CD4-positive, alpha-beta T cell treated with Interleukin-17A for 1 hour (primary cell): ENCODE measurements around the gene CSF1.

ENCODE experiments used
- DNase-seq: peaks from one replicate; pipeline ENCODE4 v3.0.0-alpha.2; 2020

Gene CSF1

DNA sequence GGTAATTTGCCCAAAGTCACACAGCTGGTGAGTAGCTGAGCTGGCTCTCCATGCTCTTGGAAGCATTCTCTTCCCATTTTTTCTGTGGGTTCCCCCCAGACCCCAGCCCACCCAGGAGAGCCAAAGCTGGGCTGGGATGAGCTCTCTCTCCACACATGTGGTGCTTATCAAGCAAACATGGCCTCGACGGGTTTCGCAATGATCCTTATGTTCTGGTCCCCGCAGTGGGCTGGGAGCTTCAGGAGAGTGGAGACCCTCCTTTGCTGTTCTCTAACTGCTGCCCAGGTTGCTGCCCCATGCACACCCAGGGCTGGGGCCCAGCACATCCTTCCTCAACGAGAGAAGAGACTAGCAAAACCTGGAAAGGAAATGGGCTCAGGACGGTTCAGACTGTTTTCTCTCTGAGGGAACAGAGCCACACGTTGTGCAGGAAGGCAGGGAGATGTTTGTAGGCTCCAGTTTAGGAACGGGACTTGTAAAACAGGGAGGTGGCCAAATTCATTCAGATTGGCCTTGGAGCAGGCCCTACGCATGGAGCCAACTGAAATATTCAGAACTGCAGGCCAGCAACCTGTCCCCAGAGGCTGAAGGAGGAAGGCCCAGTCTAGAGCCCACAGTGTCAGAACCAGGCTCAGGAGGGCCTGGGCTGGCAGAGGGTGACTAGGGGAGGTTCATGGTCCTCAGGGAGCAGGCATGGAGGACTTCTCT is 27.2 kb upstream of the CSF1 start:
- no peak for DNase-seq

DNA sequence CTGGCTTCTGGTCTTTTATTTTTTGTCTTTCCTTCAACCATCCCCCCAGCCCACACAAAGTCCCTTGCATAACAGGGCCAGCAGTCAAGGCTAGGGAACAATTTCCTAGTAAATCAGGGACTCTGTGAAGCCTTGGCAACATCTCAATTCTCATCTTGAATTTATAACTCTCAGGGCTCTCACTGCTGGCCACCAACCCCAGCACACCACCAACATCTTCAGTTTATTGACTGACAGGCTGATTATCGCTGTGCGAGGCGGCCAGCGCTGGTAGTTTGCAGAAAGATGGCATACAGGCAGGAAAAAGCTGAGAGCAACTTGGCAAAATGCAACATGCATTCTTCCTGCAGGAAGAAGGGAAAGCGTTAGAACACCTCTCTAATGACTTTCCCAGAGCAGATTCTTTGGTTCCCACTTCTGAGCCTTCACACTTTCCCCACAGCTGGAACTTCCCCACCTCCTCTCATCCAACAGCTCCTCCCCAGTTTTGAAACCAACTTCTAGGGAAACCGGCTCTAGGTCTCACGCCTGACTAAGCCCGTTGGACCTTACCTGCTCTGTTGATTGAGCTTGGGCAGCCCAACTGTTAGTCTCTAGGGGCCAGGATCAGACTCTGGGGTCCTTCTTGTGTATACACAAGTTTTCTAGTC is 26.3 kb upstream of the CSF1 start:
- DNase-seq = no peak

DNA sequence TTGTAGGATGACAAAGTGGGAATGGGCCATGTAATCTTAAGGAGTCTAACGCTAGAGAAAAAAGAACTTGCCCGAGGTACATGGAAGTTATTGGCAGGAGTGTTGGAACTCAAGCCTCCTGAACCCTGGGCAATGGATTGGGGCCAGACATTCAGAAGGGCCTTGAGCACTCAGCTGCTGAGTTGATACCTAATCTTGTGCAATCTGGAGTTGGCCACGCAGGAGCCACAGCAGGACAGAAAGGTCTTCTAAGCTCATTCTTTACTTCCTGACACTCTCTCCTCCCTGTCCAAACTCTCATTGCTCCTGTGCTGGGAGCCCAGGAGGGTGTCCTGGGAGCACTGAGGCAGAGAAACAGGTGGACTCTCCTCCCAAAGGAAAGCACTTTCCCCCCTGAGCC is 25.1 kb upstream of the CSF1 start:
- DNase-seq = no peak

DNA sequence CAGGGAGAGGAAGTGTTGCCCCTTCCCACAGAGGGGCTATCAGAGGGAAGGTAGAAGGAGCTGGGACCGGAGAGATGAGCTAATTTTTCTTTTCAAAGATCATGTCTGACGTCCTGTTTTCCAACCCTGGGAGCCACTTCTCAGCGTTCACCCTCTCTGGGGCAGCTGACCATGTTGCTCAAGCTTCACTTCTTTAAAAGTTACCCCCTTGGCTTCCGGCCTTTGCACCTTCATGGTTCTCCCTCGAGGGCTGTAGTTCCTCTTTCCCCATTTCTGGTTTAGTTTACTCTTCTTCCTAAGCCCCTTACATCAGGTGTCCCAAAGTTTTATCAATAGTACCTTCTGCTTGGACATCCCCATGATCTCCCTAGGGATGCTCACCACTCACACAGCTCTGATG is 23.8 kb upstream of the CSF1 start:
- no peak for DNase-seq

DNA sequence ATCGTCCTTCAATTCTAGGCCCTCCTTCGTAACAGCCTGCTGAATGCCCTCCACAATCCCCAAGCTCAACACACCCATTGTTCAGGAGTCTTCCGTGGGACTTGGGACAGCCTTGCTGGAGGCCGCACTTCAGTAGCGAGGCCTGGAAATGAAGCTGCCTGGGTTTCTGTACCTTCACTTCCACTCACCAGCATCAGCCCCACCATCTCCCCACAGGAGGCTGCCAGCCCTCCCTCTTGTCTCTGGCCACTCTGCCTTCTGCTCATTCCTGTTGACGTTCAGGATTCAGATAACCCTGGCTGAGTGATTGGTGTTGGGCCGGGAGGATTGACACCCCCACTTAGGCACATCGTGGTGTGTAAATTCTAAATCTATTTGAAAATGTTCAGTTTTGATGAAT is 23.4 kb upstream of the CSF1 start:
- DNase-seq = no peak

DNA sequence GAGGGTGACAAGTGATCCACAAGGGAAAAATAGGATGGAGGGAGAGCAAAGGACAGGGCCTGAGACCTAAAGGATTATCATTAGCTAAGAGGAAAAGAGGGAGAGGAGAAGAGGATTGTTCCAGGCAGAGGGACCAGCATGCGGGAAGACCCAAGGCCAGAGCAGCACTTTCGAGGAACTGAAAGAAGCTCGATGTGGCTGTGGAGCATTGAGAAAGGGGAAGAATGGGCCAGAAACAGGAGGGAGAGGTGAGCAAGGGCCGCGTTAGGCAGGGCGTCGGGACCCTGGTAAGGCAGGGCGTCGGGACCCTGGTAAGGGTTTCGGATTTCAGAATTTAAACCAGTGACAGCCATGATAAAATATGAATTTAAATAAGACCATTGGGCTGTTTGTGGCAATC is 22.8 kb upstream of the CSF1 start:
- no peak for DNase-seq

DNA sequence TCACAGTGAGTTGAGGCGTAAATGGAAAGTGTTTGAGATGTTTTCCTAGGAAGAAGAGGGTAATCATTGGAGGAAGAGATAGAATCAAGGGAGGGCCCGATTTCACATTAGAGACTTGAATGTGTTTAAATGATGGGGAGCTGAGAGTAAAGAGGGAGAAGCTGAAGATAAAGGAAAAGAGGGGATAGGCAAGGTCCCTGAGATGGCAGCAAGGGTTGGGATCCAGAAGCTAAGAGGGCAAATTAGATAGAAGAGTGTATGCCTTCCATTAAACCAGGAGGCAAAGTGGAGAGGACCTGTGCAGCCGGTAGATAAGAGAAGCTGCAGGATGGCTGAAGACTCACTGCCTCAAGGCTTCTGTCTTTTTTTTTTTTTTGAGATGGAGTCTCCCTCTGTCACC is 21.6 kb upstream of the CSF1 start:
- no peak for DNase-seq

DNA sequence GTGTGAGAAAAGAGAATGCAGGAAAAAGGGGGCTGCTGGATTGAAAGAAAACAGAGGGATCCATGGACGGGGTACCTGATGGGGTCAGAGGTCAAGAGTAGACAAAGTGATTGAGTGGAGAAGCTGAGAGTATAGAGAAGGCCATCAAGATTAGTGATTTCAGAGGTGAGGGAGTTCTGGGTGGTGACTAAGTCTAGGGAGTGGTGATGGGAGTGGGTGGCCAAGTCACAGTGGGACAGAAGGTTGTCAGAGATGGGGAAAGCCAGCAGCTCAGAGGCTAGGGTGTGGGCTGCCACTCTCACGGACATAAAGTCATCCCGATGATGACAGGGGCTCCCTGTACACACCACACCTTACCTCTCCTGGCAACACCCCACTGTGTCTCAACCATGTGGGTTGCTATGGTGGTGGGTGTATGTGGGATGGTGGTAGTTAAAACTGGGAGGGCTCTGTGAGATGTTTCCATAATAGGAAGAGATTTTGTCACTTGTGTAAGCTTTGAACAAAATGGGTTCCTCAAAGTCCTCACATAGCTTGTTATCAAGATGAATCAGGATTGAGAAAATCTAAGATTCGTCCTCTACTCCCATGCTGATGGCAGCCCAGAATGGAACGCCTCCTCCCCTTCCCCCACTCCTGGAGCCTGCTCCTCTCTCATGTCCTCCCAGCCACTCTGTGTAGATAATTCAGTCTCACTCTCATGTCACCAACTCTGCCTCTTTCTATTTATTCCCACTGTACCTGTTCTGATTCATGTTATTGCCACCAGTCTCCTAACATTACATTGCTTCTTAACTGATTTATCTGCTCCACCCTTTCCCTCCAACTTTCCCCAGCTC is 20.3 kb upstream of the CSF1 start:
- no peak for DNase-seq

DNA sequence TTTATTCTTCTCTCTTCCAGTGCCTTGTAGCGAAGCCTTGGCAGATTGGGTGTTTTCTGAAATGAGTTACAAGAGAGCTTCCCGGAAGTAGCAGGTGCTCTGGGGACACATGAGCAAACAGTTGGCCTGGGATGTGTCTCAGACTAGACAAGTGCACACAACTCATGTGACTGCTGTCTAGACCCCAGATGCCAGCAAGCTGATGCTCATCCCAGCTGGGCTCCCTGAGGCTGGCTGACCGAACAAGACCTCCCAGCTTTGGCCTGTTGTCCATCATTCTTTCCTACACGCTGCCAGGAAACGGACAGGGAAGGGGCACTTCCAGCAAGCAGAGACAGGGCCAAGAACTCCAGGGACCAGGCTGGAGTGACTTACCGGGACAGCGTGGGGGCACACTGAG is 18.7 kb upstream of the CSF1 start:
- no peak for DNase-seq

DNA sequence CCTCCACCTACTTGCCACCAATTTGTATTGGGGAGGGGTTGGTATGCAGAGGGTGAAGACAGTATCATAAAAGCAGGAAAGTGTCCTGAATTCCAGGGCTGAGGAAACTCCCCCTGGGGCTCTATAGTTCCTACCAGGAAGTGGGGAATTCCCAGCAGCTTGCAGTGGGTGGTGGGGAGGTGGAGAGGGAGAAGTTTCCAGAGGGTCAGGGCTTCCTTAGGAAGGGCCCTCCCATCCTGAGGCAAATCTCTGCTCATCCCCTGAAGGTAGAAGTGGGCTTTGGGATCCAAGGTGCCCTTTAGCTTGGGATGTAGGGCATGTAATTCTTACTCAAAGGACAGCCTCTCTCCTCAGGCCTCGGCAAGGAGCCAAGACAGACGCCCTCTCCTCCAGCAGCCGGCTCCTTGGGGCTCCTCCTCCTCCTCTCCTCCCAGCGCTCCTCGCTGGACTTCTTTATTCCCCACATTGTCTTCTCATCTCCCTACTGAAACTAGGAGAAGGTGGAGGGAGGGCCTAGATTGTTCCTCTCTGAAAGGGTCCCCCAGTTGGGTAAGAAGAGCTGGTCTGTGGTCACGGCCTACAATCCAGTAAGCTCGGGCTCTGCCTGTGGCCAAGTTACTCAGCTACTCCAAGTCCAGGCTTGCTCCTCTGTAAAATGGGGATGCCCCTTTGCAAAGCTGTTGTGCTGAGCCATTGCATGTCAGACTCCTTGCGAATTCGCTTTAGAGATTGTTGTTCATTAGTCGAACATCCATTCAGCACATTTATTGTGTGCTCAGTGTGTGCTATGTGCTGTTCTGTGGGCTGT is 17.9 kb upstream of the CSF1 start:
- no peak for DNase-seq

DNA sequence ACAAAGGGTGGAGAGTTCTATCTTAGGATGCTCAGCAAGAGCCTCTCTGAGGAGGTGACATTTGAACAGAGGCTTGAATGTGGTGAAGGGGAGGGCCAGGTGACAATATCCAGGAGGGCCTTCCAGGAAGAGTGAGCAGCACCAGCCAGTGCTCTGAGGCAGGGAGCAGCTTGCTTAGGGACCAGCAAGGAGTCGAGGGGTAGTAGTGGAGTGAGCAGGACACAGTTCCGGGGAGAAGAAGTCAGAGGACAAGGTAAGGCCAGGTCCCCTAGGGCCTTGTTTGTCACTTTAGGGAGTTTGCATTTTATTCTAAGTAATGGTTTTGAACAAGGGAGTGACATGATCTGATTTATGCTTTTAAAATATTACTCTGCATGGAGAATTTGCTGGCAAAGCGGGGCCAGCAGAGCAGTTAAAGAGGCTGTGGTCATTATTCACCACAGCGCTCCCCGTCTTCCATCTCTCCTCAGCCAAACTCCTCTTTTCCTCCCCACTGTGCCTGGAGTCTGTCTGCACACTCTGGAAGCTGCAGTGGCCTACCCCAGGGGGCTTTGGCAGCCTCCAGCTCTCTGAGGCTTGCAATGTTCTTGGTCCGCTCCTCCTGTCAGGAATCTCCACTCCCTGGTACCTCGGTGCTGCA is 17.0 kb upstream of the CSF1 start:
- no peak for DNase-seq

DNA sequence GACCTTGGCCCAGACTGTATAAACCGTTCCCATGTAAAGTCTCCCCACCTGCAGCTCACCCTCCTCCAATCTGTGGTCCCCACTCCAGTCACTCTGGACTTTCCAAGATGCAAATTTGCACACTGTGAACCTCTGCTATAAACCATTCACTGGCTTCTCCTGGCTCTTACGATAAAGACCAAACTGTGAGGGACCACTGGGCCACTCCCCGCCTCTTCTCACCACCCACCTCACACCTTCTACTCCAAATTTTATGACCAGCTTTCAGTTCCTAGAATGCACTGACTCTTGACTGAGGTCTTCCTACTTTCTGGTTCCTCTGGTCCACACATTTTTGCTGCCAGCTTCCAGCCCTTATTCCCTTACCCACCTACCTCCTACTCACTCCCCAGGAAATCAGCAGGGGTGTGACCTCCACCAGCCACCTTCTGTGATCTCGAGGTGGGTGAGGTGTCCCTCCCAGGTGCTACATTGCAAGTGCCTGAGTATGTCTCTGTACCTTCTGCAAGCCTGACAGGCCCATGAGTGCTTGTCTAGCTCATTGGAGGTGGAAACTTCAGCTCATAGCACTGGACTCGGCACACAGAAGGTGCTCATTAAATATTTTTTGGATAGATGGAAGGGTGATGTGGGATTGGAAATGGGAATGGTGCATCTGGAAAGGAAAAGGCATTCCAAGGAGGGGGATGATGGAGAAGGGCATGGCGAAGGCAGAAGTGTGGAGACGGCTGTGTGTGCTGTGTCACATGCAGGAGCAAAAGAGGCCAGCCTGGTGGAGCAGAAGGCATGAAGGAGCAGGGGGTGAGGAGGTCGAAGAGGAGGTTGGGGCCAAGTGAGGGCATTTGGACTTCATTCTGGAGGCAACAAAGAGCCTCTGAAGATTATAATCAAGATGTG is 15.6 kb upstream of the CSF1 start:
- DNase-seq = no peak

DNA sequence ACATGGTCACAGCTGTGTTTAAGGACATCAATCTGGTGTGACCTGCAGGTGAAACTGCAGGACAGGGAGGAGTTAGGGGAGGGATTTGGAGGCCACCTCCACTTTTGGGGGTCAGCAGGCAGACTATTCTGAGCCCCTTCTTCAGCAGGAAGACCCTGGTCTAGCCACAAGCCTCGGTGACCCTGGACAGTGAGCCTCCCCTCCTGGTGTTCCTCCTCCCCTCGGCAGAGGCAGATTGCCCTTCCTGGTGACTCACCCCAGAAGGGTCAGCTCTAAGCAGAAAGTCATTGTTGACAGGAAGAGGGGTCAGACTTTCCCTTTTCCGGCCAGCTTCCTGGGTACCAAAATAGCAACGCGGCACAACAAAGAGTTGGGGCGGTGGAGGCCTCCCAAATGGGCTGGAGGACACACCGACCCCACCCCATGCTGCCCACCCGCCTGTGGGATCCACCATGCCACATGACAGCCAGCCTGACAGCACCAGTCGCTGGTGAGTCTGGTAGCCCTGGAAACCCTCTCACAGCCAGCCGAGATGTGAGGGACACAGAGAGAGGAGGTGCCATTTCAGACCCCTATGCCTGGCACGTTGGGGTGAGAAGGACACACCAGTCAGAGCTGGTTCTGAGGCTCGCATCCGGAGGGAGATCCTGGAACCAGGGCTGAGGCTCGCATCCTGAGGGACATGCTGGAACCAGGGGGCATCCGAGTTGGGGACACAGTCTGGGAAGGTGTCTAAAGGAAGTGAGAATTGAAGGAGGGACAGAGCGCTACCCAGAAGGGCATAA is 14.7 kb upstream of the CSF1 start:
- DNase-seq = peak; percentile 25

DNA sequence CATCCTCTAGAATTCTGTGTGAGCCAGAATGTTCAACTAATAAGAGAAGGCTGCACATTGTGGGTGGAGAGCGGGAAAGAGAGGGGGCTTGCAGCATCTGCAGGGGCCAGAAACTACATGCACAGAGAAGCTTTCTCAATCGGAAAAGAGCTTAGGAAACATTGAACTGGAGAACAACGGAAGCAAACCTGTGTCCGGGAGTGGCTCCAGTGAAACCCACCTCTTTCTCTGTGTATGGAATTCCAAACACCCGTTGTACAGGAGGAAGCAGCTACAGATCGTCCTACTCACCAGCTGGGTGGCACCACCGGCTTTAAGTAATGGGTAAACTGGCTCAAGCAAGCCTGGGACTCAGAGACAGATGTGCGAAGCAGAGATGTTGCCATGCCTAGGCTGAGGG is 14.0 kb upstream of the CSF1 start:
- no peak for DNase-seq

DNA sequence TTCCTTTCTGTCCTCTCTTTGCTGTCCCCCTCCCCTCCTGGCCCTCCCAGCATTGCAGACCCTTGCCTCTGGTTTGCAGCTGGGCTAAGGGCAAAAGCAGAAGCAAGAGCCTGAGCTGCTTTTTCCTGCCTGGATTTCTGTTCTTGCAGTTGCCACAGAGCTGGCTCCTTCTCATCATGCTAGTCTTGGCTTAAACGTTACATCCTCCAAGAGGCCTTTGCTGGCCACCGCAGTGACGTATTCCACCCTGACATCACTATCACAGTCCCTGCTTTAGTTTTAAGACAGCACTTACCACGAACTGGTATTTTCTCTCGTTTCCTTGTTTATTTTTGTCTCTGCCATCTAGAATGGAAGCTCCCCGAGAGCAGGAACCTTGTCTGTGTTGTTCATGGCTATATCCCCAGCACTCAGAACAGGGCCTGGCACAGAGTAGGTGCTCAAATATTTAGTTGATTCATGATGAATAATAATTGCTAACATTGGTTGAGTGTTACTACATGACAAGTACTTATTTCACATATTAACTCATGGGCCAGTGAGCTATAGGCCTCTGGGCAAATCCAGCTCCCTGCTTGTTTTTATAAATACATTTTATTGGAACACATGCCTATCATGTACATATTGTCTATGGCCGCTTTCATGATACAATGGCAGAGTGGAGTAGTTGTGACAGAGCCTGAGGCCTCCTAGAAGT is 13.2 kb upstream of the CSF1 start:
- DNase-seq = no peak

DNA sequence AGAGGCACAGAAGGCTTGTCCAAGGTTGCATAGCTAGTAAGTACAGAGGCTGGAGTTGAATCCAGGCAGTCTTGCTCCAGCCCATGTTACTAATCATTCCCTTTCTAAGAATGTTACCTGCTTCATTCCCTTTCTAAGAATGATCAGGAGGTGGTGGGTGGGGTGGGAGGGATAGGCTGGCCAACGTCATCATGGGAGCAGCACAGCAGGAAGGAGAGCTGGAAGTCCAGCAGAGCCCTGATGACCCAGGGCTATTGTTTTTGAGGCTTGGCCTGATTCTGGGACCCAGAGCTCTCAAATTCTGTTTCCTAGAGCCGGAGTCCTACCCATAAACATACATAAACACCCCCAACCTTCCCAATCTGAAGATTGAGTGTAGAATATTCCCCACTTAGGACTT is 11.8 kb upstream of the CSF1 start:
- DNase-seq = no peak

DNA sequence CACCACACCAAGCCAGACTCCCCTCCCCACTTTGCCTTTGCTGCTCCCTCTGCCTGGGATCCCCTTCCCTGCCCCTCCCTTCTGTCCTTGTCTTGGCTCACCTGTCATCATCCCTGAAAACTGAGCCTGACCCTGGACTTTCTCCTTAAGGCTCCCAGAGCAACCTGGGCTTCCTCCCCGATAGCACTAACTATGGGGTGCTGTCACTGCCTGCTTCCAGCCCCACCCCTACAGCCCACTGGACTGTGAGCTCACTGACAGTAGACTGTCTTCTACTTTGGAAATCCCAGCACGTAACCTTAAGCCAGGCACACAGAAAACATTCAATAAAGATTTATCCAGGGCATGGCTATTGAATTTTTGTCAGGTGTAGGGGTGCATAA is 9.5 kb upstream of the CSF1 start:
- DNase-seq = no peak

DNA sequence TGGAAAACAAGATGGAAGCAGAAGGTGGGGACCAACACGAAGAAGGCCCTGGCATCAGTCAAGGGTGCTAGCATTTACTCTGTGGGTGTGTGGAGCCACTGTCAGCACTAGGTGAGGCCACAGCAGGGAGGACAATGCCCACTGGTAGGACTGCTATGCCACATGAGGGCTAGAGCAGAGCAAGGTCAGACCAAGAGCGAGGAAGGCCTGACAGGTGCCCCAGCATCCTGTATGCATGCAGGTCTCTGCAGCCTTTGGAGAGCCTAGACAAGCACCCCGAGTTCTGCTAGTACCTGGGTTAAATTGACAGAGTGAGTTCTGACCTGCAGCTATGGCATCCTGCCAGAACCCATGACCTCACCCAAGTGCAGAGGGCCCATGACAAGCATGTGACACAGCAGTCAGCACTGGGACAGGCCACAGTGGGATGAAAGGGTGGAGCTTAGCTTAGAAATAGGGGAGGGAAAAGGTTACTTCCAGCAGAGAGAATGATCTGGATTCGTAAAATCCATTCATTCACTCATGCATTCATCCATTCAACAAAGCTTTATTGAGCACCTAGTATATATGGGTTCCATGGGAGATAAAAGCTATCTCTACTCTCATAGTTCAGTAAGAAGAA is 9.0 kb upstream of the CSF1 start:
- no peak for DNase-seq

DNA sequence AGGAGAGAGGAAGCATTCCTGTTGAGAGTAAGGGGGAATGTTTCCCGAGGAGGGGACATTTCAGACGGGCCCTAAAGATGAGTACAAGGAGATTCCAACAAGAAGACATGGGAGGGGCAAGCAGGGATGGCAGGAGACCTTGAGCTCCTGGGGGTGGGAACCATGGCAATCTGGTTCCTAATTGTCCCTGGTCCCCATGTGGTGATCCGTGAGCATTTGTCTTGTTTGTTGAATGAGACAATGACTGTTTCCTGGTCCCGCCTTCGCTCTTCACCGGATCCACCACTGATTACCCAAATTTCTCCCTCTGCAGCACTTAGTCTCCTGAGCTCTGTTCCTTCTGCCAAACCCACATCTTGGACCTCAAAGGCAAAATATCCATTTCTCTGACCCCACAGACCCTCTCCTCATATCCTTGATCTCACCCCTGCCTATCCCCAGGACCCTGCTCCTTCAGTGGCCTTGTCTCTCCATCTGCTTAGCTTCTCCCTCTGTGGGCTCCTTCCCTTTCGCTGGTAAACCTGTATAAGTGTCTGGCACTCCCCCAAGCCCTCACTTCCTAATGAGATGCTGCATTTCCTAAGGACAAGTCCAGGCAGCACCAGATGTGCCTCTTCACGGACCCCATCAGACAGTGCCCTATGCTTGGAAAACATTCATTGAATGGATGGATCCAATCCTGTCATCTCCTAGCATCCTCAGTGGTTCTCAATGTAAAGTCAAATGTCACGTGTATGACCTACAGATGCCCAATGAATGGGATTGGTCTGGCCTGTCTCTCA is 8.3 kb upstream of the CSF1 start:
- DNase-seq = no peak
